Activated CD8-positive, alpha-beta memory T cell treated with anti-CD3 and anti-CD28 coated beads for 1 hour (primary cell): ENCODE results near the gene DNAJB11.
"Not testable (repeated sequence)": the region's sequence is repeated elsewhere in the genome, so short reads cannot be mapped to it uniquely, and the experiment has no call there.

Experiments used
- DNase-seq, 2 donors: peaks; one replicate each; pipeline ENCODE4 v3.0.0-alpha.2; 2020; ENCODE audit warnings: low read depth in 1 of 2; ENCODE audit errors: extremely low read depth in 1 of 2

Gene DNAJB11

DNA sequence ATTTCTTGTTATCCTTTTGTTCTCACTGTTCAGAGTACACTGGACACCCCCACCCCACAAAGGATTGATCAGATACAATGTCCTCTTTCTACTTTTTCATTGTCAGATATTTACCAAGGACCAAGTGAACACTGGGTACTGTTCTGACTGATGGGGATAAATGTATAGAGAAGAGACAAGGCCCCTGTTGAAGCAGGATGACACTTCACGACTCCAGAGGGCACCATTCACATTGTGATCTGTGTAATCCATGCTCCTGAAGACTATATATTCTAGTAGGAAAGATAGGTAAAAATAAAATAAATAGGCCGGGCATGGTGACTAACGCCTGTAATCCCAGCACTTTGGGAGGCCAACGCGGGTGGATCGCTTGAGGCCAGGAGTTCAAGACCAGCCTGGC is 19.1 kb upstream of the DNAJB11 start:
- DNase-seq, result no peak

DNA sequence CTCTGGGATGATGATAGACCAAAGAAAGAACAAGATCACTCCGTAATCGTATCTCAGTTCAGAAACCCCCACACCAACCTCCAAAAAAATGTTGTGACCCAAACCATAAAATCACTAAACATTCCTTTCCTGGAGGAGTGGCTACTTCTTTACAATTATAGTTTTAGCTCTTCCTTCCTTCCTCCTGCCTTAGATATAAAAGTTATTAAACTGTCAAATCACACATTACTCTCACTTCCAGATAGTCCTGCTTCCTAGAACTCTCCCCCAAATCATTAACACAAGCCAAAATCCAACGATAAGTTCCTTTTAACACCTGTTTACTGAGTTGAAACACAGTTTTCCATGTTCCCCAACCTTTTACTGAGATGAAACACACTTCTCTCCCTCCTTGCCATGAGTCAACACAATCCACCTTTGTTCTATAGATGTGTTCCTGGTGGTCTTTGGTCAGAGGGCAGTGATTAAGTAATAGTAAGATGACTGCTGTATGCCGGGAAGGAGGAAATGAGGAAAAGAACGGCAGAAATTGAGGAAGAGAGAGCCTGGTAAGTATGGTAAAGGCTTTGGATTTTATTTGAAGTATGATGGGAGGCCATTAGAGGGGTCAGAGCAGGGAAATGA is 18.0 kb upstream of the DNAJB11 start:
- DNase-seq, result no peak

DNA sequence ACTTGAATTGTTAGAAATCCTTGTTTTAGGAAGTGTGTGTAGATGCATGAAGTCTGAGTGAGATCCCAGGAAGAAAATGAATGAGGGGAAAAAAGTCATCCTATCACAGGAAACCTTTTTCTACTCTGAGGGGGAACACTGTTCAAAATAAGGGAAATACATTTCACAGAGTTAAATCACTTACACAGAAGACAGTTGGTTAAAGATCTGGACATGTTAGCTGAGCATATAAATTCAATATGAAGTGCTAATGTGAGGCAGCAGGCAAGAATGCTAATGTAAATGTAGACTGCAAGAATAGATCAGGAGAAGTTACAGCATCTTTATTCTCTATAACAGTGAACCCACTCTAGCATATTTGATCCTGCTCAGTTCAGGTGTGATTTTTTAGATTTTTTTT is 5.9 kb upstream of the DNAJB11 start:
- no peak for DNase-seq

DNA sequence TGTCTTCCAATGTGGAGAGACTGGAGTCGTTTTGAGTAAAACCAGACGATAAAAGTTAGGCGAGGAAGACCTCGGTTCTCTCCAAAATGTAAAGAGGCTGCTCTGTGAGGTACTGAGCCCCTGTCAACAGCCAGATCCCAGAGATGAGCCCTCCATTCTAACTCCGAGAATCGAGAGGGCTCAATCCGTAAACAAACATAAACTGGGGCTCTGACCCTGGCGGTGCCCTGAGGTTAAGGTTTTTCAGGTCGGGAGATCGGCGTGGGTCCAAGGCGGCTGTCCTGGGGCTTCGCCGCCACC is 3.8 kb upstream of the DNAJB11 start:
- DNase-seq, result no peak

DNA sequence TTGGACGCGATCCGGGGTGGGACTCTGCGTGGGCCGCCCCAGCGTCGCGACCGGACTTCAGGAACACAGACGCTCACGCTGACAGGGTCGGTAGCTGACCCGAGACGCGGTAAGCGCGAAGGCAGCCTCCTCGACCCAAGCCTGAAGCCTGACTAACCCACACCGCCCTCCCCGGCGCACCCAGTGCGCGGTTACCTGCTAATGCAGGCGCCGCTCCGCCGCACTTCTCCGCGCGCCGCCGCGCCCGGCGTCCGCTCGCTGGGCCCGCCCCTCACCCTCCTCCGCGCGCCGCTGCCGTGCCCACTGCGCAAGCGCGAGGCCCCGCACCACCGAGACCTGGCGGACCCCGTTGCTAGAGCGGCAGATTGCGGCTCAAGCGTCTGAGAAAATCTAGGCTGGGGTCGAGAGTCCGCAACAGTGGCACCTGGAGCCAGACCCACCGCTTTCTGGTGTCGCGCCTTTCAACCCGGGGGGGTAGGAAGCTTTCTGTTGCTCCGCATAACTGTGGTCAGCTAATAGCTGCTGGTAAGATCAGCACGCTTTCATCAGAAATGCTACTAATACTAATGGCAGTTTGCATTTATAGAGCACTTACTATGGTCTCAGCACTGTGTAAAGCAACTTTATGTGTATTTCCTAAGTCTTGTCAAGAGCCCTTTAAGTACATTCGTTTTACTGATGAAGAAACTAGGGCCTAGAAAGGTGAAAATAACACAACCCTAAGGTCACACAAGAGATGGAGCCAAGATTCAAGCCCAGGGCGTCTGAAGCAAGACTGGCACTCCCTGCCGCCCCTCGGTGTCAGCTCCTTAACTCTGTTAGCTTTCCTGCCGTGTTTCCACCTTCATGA is 3.2 kb upstream of the DNAJB11 start, which contains the start of gene TBCCD1:
TBCCD1 (minus strand) TSS at position 268 of the 850 bp plus-strand sequence. CDS start 3,010 bp downstream, outside the sequence.
- DNase-seq, result peak; percentile 67 to 93

DNA sequence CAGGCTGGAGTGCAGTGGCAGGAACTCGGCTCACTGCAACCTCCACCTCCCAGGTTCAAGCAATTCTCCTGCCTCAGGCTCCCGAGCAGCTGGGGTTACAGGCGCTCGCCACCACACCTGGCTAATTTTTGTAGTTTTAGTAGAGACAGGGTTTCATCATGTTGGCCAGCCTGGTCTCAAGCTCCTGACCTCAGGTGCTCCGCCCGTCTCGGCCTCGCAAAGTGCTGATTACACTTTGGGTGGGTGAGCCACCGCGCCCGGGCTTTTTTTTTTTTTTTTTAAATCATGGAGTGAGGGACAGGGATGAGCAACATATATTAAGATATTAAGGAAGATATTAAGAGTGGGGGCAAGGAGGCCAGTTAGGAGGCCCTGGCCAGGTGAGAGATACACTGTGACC is 1.2 kb upstream of the DNAJB11 start:
- DNase-seq, result not testable (repeated sequence)

DNA sequence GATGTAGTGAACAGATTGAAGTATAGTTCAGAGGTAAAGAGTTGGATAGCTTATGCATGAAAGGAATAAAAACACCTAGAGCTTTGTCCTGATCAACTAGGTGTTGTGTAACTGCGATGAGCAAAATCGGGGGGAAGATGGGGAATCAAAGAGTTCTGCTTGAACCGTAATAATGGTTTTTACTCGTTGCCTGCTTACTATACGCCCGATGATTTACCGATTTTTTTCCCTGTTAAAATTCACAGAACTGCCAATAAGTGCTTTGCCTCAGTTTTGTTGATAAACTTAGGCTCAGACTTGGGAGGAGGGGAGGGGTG is 783 bp upstream of the DNAJB11 start:
- DNase-seq, result no peak

DNA sequence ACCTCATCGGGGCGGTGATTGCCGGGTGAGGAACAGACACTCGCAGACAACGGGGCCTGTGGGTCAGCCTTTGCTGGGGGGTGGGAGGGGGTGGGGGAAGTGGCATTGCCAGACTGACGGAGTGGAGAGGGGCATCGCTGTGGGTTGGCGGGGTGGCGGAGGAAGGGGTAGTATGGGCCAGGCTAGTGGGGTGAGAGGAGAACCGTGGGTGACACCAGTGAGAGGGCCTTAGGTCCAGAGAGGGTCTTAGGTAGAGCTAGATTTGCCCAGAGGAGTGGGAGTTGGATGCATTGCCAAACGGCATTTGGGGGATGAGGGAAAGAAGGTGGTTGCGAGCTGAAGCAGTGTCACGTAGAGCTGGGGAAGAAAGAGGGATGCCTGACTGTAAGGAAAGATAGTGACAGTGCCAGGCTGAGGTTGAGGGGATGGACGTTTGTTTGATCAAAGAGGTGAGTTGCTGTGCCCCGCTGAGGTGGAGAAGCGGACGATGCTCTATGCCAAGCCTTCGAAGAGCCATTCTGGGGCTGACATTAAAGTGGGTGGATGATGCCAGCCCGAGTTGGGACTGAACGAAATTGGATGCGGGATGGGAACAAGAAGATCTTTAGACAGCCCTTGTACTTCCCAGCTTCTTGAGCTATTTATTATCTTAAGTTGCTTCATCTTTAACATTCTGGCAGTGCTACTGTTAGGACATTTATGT is 572 bp downstream of the DNAJB11 start:
- no peak for DNase-seq

DNA sequence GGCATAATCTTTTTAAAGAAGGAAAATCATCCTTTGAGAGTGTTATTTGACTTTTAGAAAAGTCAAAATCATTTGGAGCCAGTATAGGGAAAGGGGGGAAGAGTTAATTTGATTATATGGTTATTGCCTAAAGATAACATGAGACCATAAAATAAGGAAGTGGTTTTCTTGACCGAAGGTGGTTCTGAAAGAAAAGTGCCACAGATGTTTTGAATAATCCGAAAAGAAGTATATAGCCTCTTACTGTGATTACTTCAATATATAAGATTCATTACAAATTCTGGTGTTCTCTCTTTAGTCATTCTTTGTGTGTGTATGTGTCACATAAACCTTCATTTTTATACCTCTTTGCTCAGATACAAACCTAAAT is 1.1 kb downstream of the DNAJB11 start:
- DNase-seq, result no peak

DNA sequence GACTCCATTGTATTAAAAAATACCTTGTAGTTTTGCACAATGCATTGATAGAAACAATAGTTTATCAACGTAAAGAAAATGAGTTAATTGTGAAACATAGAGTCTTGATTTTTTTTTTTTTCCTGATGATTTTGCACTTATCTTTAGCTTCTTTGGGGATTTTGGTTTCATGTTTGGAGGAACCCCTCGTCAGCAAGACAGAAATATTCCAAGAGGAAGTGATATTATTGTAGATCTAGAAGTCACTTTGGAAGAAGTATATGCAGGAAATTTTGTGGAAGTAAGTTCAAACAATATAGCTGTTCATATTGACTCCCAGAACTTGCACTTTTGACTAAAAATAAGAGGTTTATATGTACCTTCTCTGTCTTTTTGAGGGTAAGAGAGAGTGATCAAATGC is 7.0 kb downstream of the DNAJB11 start:
- no peak for DNase-seq

DNA sequence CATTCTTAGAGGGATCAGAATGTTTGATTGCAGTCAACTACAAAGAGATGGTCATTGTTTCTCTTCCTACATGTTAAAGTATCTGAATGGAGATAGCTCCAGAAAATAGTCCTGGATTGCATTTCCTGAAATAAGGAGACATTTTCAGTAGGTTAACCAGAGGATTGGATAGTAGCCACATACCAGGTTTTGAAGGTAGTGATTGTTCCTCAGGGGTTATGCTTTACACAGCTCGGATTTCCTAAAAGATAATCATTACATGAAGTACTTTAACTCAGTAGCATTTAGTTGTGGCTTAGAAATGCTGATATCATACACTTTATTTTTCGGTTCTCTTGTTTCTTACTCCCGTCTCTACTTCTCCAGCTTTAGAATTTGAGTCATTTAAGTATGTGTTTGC is 10.3 kb downstream of the DNAJB11 start:
- DNase-seq, result no peak

DNA sequence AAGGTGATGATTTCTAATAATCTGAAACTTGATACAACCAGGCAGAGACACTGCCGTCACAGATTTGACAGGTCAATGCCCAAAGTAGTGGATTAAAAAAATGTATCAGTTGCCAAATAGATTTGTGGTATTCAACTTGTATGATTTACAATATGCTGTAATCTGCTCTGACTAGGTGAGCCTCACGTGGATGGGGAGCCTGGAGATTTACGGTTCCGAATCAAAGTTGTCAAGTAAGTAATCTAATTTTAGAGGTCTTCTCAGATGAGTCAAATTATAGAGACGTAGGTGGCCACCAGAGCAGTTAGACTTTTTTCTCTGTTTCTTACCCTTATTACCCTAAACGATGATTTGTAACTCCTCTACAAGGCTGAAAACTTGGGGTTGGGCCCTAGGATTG is 12.0 kb downstream of the DNAJB11 start:
- DNase-seq, result no peak

DNA sequence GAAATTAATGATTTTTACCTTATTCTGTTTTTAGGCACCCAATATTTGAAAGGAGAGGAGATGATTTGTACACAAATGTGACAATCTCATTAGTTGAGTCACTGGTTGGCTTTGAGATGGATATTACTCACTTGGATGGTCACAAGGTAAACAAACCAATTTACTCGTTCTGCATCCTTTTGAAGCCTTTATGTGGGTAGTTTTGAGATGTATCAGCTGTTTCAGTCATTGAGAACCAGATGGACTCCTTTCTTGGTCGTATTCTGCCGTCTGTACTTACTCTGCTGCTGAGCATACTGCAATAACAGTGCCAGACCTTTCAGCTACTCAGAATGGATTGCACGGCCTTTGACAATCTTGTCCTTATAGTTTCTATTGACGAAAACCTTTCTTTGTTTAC is 13.3 kb downstream of the DNAJB11 start:
- DNase-seq, result no peak

DNA sequence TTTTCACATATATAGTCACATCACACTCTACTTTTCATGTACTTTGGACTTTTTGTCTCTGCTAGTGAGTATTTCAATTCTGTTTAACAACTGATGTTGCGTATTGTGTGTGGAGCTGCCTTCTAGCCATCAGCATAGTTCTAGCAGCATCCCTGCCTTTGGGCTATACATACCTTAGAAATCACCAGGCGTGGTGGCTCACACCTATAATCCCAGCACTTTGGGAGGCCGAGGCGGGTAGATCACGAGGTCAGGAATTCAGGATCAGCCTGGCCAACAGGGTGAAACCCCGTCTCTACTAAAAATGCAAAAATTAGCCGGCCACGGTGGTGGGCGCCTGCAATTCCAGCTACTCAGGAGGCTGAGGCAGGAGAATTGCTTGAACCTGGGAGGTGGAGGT is 15.7 kb downstream of the DNAJB11 start:
- not testable (repeated sequence) for DNase-seq

DNA sequence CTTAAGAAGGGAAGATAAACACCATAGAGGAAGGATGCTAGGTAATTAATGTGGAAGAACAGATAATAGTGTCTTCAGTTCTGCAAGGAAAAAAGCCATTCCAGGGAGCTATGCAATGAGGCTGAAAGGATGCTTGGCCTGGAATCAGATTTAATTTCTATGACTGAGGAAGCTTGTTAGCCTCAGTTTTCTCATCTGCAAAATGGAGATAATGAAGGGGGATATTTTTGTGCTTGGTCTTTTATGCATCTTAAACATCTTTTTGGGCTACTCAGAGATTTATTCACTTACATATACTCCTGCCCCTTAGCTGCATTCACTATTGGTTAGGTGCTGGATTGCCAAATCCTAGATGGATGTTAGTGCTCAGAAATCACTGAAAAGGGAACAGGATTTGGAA is 16.7 kb downstream of the DNAJB11 start:
- no peak for DNase-seq

DNA sequence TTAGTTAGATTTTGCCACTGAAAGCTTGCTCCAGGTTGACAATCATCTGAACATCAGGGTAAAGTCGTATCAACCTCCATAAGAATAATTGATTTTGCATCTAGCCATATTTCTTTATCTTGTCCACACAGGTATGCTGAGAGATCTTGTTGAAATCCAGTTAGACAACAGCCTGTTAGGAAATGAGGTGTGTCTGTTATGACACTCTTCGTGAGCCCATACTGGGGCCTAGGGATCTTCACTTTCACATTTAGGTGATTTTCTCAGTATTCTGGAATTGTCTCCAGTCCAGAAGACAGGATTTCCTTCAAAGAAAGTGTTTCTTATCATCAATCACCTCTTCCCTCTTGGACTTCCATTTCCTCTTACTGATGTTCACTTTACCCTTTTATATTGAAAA is 18.1 kb downstream of the DNAJB11 start:
- DNase-seq, result no peak

DNA sequence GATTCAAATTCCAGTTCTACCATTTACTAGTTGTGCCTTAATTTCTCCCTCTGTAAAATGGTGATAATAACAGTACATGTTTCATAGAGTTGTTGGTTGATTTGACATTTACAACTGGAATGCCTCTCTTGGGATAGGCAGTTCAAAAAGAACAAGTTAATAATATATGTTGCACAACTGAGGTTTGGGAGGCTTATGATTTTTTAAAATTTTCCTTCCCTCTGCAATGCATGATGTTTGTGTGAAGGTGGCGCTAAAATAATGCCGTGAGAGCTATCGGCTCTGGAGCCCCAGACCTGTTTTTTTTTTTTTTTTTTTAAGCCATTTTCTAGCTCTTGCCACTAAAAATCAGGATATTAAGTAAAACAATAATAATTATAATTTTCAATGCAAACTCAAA is 18.6 kb downstream of the DNAJB11 start:
- no peak for DNase-seq

DNA sequence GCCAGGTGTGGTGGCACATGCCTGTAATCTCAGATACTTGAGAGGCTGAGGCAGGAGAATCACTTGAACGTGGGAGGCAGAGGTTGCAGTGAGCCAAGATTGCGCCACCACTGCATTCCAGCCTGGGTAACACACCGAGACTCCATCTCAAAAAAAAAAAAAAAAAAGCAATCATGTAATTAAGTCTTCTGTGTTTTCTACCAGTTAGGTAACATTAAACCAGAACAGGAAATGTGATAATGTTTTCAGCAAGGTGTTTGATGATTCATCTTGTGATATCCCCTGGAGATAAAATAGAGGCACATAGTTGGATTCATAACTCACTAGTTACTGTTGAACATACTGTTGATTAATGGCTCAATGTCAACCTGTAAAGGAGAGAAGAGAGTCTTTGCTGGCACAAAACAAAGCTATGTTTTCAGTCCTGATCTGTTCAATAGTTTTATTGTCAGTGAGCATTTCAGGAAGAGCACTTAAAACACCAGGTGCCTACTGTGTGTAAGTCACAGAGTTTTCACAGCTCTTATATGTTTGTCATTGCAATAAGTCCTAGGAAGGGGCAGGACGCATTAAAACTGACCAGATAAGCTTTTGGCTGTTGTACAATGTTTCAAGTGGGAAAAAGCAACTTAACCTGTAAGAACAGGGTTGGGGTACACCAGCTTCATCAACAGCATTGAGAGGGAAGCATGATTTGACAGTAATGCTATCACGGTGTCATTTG is 19.5 kb downstream of the DNAJB11 start:
- no peak for DNase-seq

DNA sequence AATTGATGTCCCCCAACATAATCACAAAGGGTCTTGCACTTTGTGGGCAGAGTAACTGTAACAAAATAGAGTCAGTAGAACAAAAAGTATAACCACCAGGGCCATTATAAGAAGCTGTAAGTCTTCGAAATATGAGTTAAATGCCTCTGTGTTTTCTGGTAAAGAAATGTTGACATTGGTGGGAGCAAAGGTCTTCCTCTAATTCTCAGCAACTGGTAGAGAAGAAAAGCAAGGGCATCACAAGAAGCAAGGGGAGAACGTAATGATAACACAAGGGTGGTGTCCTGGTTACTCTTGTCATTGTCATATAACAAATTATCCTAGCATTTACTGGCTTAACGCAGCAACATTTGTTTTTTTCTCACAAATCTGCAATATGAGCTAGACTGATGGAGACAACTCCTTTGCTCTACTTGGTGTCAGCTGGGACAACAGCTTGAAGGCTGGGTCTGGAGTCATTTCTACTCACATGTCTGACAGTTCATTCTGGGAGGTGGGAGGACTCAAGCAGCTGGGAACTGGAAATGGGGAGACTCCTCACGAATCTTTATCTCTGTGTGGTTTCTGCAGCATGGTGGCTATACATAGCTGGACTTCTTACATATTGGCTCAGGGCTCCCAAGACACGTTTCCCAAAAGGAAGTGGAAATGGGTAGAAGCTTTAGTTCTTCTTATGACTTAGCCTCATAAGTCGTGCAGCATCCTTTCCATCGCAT is 20.2 kb downstream of the DNAJB11 start:
- DNase-seq, result no peak

DNA sequence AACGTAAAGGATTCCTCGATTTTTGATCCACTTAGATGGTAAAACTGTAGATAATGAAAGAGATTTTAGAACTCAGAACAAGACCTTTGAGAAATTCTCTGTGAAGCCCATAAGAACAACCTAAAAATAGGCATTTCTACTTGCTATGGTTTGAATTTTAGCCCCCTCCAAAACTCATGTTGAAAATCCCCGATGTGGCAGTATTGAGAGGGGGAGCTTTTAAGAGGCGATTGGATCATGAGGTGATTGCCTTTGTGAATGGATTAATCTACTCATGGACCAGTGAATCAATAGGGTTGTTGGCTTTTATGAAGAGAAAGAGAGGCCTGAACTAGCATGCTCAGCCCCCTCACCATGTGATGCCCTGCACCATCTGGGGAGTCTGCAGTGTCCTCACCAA is 22.2 kb downstream of the DNAJB11 start:
- DNase-seq, result no peak

DNA sequence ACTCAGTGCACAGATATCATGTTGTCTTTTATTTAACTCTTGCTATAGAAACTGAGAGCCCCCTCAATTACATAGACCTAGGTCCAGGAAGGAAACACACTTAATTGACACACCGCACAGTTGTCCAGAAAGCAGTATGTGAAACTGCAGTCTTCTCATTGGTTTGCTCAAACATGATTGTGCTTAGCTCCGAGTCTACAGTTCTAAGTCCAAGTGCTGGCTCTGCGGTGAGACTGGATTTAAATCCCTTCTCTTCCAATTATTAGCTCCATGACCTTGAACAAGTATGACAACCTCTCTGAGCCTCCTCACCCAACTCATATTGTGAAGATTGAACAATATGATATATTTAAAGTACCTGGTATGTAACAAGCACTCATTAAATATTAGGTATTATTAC is 23.3 kb downstream of the DNAJB11 start:
- DNase-seq, result no peak
